ENCODE data around the gene ZYG11B. TPM values are rescaled to one million over a fixed set of nuclear protein-coding genes. Genes with fewer than 3 reads are reported as not detected.

ZYG11B gene
- total RNA-seq, 1 experiment from 2014 or later, result 20.6 TPM

- no peak for DNase-seq
- Histone ChIP-seq H2AFZ (ENCODE audit: low read length) (no peak overlapping the region), H3K4me2 (ENCODE audit: insufficient read depth, insufficient read length, low read length) (no peak overlapping the region), H4K91ac (ENCODE audit: insufficient read length, low read depth, low read length) (no peak overlapping the region), H2BK20ac (ENCODE audit: low read depth, low read length, poor library complexity, severe bottlenecking) (no peak overlapping the region), H3K9me3 (ENCODE audit: control insufficient read depth, low read depth, low read length) (no peaks in the 10 kb centered on the region), H4K8ac (replicated peaks; ENCODE audit: insufficient read length, low read depth, low read length) (no peak overlapping the region), H3T11ph (ENCODE audit: low read length) (no peak overlapping the region), H3K9ac (ENCODE audit: extremely low read depth, insufficient read length, low read length) (no peak overlapping the region), H3K27me3 (ENCODE audit: insufficient read depth, low read length) (no peaks in the 10 kb centered on the region), H3K23ac (ENCODE audit: insufficient read length, low read depth, low read length) (no peak overlapping the region), H3K14ac (ENCODE audit: insufficient read depth, low read length) (no peak overlapping the region), H3K56ac (ENCODE audit: insufficient read length, low read depth, low read length) (no peak overlapping the region), H3K79me1 (ENCODE audit: insufficient read depth, low read depth, low read length, poor library complexity, severe bottlenecking) (no peaks in the 10 kb centered on the region), H2BK12ac (ENCODE audit: insufficient read length, low read depth, low read length) (no peak overlapping the region), H2AK5ac (ENCODE audit: insufficient read length, low read length) (no peak overlapping the region), H3K18ac (ENCODE audit: insufficient read length, low read depth, low read length) (no peak overlapping the region), H4K20me1 (ENCODE audit: control insufficient read depth, insufficient read depth, insufficient read length) (no peaks in the 10 kb centered on the region), H2BK120ac (ENCODE audit: low read depth, low read length, poor library complexity, severe bottlenecking) (no peak overlapping the region), H3K27ac (ENCODE audit: insufficient read length, low read depth, low read length) (no peak overlapping the region), H3K79me2 (ENCODE audit: insufficient read depth, low read length) (no peaks in the 10 kb centered on the region), H2BK5ac (ENCODE audit: insufficient read length, low read length) (no peak overlapping the region), H2BK15ac (ENCODE audit: low read depth, low read length) (no peak overlapping the region), H3K4ac (ENCODE audit: low read depth, low read length) (no peak overlapping the region), H3K23me2 (ENCODE audit: insufficient read length, low read depth, low read length, poor library complexity, severe bottlenecking) (no peaks in the 10 kb centered on the region), H4K5ac (ENCODE audit: insufficient read length, low read depth, low read length) (no peak overlapping the region), H3K4me1 (ENCODE audit: insufficient read depth, low read length) (no peaks in the 10 kb centered on the region)
- H3K9me3 Mint-ChIP-seq, result peaks cover 10% of the 10 kb centered on the region in 2 experiments
- no peak overlapping the region for H3K4me3 Mint-ChIP-seq
- H3K27ac Mint-ChIP-seq, result no peak overlapping the region
- TF ChIP-seq CTCF (conservative IDR thresholded peaks at IDR 0.05), result no peak
- peaks cover 0 to under 1% of the 10 kb centered on the region in 2 experiments; a peak in 1 of 4 replicates for H3K4me1 Mint-ChIP-seq
- H3K36me3 Mint-ChIP-seq (ENCODE audit: insufficient read depth in 1 of 3, low read depth in 3 of 3), result peaks cover 11 to 17% (median 12%) of the 10 kb centered on the region in 3 experiments
- WGBS (ENCODE audit: extremely low coverage, insufficient read length, low lambda C conversion rate), result no CpG with 5 or more reads among the region's 4 CpGs
- no peaks in the 10 kb centered on the region for H3K27me3 Mint-ChIP-seq (ENCODE audit: low read depth)
Measured at GRCh38 chr1:52739699-52740467, 13.6 kb downstream of the ZYG11B start.

Data from H9 (cell line).